Measurements from ENCODE around the gene NAP1L4. TPM values are rescaled to one million over a fixed set of nuclear protein-coding genes. Genes with fewer than 3 reads are reported as not detected.

The NAP1L4 gene
- total and polyA plus RNA-seq, 10 donors = 79.5 to 137 (median 114) TPM

GRCh38 chr11:2911785-2912391, 80.2 kb downstream of the NAP1L4 start:
- DNase-seq = no peak
- intact Hi-C loops (cut with DNase I; ENCODE audit: low total_unique reads) = no loop called here
- Histone ChIP-seq H3K9me3 (peaks cover 0 to 4% (median 0%) of the 10 kb centered on the region in 8 donors), H3K36me3 (peaks cover 0 to 7% (median 0%) of the 10 kb centered on the region in 6 donors), H3K27ac (no peak overlapping the region), H3K4me3 (no peak overlapping the region), H3K4me1 (peaks cover 0 to 21% (median 13%) of the 10 kb centered on the region in 6 donors), H3K27me3 (replicated peaks in 1 of 7) (peaks cover 0 to 24% (median 8%) of the 10 kb centered on the region in 7 donors)
- TF ChIP-seq POLR2AphosphoS5 (IDR thresholded peaks at IDR 0.05) = no peak
- no peak for TF ChIP-seq POLR2A (IDR thresholded peaks at IDR 0.05)
- TF ChIP-seq CTCF (IDR thresholded peaks at IDR 0.05 in 8 of 11, conservative IDR thresholded peaks at IDR 0.05 in 3 of 11) = no peak
- 75 to 91% (median 78%) methylated on average over 10 to 12 of the region's 12 CpGs for WGBS, 5 donors

- H3K36me3 ChIP-seq = peaks cover 0 to 7% (median 0%) of the 10 kb centered on the region in 6 donors
- no peak overlapping the region for H3K27ac ChIP-seq
- peaks cover 0 to 24% (median 8%) of the 10 kb centered on the region in 7 donors for H3K27me3 ChIP-seq (replicated peaks in 1 of 7)
- no peak for TF ChIP-seq POLR2A (IDR thresholded peaks at IDR 0.05)
- TF ChIP-seq CTCF (IDR thresholded peaks at IDR 0.05 in 8 of 11, conservative IDR thresholded peaks at IDR 0.05 in 3 of 11) = no peak
- no peak for TF ChIP-seq POLR2AphosphoS5 (IDR thresholded peaks at IDR 0.05)
- intact Hi-C loops (cut with DNase I; ENCODE audit: low total_unique reads) = no loop called here
- peaks cover 0 to 5% (median 0%) of the 10 kb centered on the region in 8 donors for H3K9me3 ChIP-seq
- peaks cover 0 to 21% (median 13%) of the 10 kb centered on the region in 6 donors for H3K4me1 ChIP-seq
- 85 to 90% (median 88%) methylated on average over 12 to 18 of the region's 18 CpGs for WGBS, 5 donors
- H3K4me3 ChIP-seq = no peak overlapping the region
- DNase-seq = no peak
Measured at GRCh38 chr11:2911088-2911784, 80.9 kb downstream of the NAP1L4 start.

GRCh38 chr11:2910401-2910955, 81.7 kb downstream of the NAP1L4 start:
- intact Hi-C loops (cut with DNase I; ENCODE audit: low total_unique reads) = no loop called here
- TF ChIP-seq CTCF (IDR thresholded peaks at IDR 0.05 in 8 of 11, conservative IDR thresholded peaks at IDR 0.05 in 3 of 11) = no peak
- no peak for TF ChIP-seq POLR2AphosphoS5 (IDR thresholded peaks at IDR 0.05)
- no peak for TF ChIP-seq POLR2A (IDR thresholded peaks at IDR 0.05)
- Histone ChIP-seq H3K9me3 (peaks cover 0 to 5% (median 0%) of the 10 kb centered on the region in 8 donors), H3K27ac (no peak overlapping the region), H3K4me1 (peaks cover 0 to 21% (median 13%) of the 10 kb centered on the region in 6 donors), H3K4me3 (no peak overlapping the region), H3K36me3 (peaks cover 0 to 7% (median 0%) of the 10 kb centered on the region in 6 donors), H3K27me3 (replicated peaks in 1 of 7) (peaks cover 0 to 24% (median 8%) of the 10 kb centered on the region in 7 donors)
- 77 to 88% (median 82%) methylated on average over 12 to 13 of the region's 13 CpGs for WGBS, 5 donors
- no peak for DNase-seq
